Mammary epithelial cell (primary cell): ENCODE data around the gene ST3GAL3.

Experiments
- CTCF ChIP-seq, 2 donors: IDR thresholded peaks in 1 of 2; conservative IDR thresholded peaks in 1 of 2; 2 replicates each; pipeline ENCODE4 v1.5.1; 2011 to 2012; ENCODE audit warnings: inconsistent platforms in 2 of 2, low read length in 2 of 2, mild to moderate bottlenecking in 2 of 2, control low read depth in 1 of 2, low read depth in 1 of 2; ENCODE audit not compliant: insufficient read depth in 1 of 2; ENCODE audit errors: extremely low read depth in 1 of 2
- EZH2 ChIP-seq: IDR thresholded peaks from 2 replicates; pipeline ENCODE4 v1.6.1; 2012; ENCODE audit warnings: low read length, inconsistent platforms, borderline replicate concordance

- TF ChIP-seq CTCF (conservative IDR thresholded peaks at IDR 0.05 in 1 of 2, IDR thresholded peaks at IDR 0.05 in 1 of 2; ENCODE audit: extremely low read depth in 1 of 2, insufficient read depth in 1 of 2, low read depth in 1 of 2, low read length in 2 of 2) = no peak
- TF ChIP-seq EZH2 = no peak
Measured at GRCh38 chr1:43864111-43865045, 157.0 kb downstream of the ST3GAL3 start.
